GM12878 (cell line): ENCODE data around the gene TPM4. TPM values are rescaled to one million over a fixed set of nuclear protein-coding genes. Genes with fewer than 3 reads are reported as not detected.

Source experiments
- HCFC1 ChIP-seq: fragments of 150-350 bp; IDR thresholded peaks from 2 replicates; pipeline ENCODE4 v1.6.1; 2014; ENCODE audit warnings: low read length
- KLF5 ChIP-seq: fragments of 450-650 bp; IDR thresholded peaks from 2 replicates; pipeline ENCODE4 v1.6.1; 2014; ENCODE audit warnings: mild to moderate bottlenecking; ENCODE audit not compliant: partially characterized antibody
- MAX ChIP-seq: IDR thresholded peaks from 2 replicates; pipeline ENCODE4 v1.6.1; 2012; ENCODE audit warnings: low read depth, low read length, improper control_type of control experiment
- PAX8 ChIP-seq: fragments of 450-650 bp; IDR thresholded peaks from 2 replicates; pipeline ENCODE4 v1.6.1; 2017; ENCODE audit warnings: mild to moderate bottlenecking, moderate library complexity
- PBX3 ChIP-seq: IDR thresholded peaks from 2 replicates; pipeline ENCODE4 v1.6.1; 2011; ENCODE audit warnings: mild to moderate bottlenecking, low read depth, low read length, moderate library complexity; ENCODE audit not compliant: insufficient replicate concordance
- POLR2A ChIP-seq: IDR thresholded peaks from 2 replicates; pipeline ENCODE4 v1.6.1; 2011; ENCODE audit warnings: low read depth, mild to moderate bottlenecking, low read length
- POLR2AphosphoS5 ChIP-seq: IDR thresholded peaks from 2 replicates; pipeline ENCODE4 v1.6.1; 2011; ENCODE audit warnings: mild to moderate bottlenecking, low read length, inconsistent platforms
- RAD21 ChIP-seq: IDR thresholded peaks from 2 replicates; pipeline ENCODE4 v1.6.1; 2011; ENCODE audit warnings: mild to moderate bottlenecking, low read depth, low read length, moderate library complexity; ENCODE audit not compliant: insufficient read depth
- RB1 ChIP-seq: fragments of 450-650 bp; formaldehyde crosslinking; IDR thresholded peaks from 2 replicates; pipeline ENCODE4 v1.6.1; 2017; ENCODE audit warnings: mild to moderate bottlenecking, borderline replicate concordance
- STAT1 ChIP-seq: fragments of 450-650 bp; conservative IDR thresholded peaks from 2 replicates; pipeline ENCODE4 v1.6.1; 2014; ENCODE audit warnings: antibody characterized with exemption, mild to moderate bottlenecking
- SUZ12 ChIP-seq: fragments of 200-600 bp; sonication (generic); IDR thresholded peaks from one replicate; pipeline ENCODE4 v1.6.1; 2018; ENCODE audit warnings: antibody characterized with exemption, mild to moderate bottlenecking; ENCODE audit not compliant: unreplicated experiment
- TCF12 ChIP-seq: IDR thresholded peaks from 2 replicates; pipeline ENCODE4 v1.6.1; 2011; ENCODE audit warnings: low read depth, mild to moderate bottlenecking, low read length
- TCF7 ChIP-seq: IDR thresholded peaks from 2 replicates; pipeline ENCODE4 v1.6.1; 2014; ENCODE audit warnings: antibody characterized with exemption, borderline replicate concordance
- YBX1 ChIP-seq: fragments of 450-650 bp; IDR thresholded peaks from 2 replicates; pipeline ENCODE4 v1.6.1; 2016; ENCODE audit warnings: antibody characterized with exemption
- ZNF217 ChIP-seq: fragments of 450-650 bp; IDR thresholded peaks from 2 replicates; pipeline ENCODE4 v1.6.1; 2017; ENCODE audit warnings: antibody characterized with exemption, mild to moderate bottlenecking
- polyA plus RNA-seq, 11 experiments: library from polyadenylated mRNA; depleted of rRNA in 4 of 11; unstranded in 6 of 11; stranded (reverse) in 5 of 11; fragments of >200 nt; fragmentation: Nextera tagmentation in 4 of 11; fragmentation: Illumina TruSeq in 1 of 11; extraction: Ambion mirVana in 4 of 11; extraction: Trizol in 1 of 11; gene quantifications; 1 replicate in 1 of 11; 2 replicates in 10 of 11; pipeline versions ENCODE4 v1.2.1 to v1.2.3, GENCODE V29; 2011 to 2016; ENCODE audit warnings: inconsistent platforms in 2 of 11, missing spikeins in 2 of 11, low read depth in 1 of 11
- total RNA-seq, 4 experiments: library from RNA; depleted of rRNA in 3 of 4; stranded (reverse); fragments of >200 nt in 3 of 4; fragmentation: Illumina TruSeq in 1 of 4; extraction: Trizol in 1 of 4; gene quantifications; 2 replicates each; pipeline versions ENCODE4 v1.2.1 to v1.2.3, GENCODE V29; 2013 to 2021
- TF ChIP-seq, protein P1 (sequence below): fragments of 450-650 bp; formaldehyde crosslinking; IDR thresholded peaks from 2 replicates; pipeline ENCODE4 v1.4.0; 2020; ENCODE audit warnings: mild to moderate bottlenecking, moderate library complexity
- TF ChIP-seq, protein P2 (sequence below): fragments of 150-350 bp; IDR thresholded peaks from 2 replicates; pipeline ENCODE4 v1.6.1; 2014; ENCODE audit warnings: mild to moderate bottlenecking, low read depth, low read length
- TF ChIP-seq, protein P3 (sequence below): fragments of 450-650 bp; IDR thresholded peaks from 2 replicates; pipeline ENCODE4 v1.6.1; 2017; ENCODE audit warnings: low read depth, mild to moderate bottlenecking, moderate library complexity
- TF ChIP-seq, protein P4 (sequence below): fragments of 450-650 bp; conservative IDR thresholded peaks from 2 replicates; pipeline ENCODE4 v1.6.1; 2017; ENCODE audit warnings: mild to moderate bottlenecking, moderate library complexity

TPM4 gene
- total and polyA plus RNA-seq, 10 of the 15 experiments (the other 5 are each of a cell fraction or from before 2014, with no cell fraction given), result 183 to 620 (median 407) TPM

GRCh38 chr19:16078759-16079707 lies 2.7 kb downstream of the TPM4 start (continued):
- TF ChIP-seq, protein P1, sequence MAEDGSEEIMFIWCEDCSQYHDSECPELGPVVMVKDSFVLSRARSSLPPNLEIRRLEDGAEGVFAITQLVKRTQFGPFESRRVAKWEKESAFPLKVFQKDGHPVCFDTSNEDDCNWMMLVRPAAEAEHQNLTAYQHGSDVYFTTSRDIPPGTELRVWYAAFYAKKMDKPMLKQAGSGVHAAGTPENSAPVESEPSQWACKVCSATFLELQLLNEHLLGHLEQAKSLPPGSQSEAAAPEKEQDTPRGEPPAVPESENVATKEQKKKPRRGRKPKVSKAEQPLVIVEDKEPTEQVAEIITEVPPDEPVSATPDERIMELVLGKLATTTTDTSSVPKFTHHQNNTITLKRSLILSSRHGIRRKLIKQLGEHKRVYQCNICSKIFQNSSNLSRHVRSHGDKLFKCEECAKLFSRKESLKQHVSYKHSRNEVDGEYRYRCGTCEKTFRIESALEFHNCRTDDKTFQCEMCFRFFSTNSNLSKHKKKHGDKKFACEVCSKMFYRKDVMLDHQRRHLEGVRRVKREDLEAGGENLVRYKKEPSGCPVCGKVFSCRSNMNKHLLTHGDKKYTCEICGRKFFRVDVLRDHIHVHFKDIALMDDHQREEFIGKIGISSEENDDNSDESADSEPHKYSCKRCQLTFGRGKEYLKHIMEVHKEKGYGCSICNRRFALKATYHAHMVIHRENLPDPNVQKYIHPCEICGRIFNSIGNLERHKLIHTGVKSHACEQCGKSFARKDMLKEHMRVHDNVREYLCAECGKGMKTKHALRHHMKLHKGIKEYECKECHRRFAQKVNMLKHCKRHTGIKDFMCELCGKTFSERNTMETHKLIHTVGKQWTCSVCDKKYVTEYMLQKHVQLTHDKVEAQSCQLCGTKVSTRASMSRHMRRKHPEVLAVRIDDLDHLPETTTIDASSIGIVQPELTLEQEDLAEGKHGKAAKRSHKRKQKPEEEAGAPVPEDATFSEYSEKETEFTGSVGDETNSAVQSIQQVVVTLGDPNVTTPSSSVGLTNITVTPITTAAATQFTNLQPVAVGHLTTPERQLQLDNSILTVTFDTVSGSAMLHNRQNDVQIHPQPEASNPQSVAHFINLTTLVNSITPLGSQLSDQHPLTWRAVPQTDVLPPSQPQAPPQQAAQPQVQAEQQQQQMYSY, result no peak
- TF ChIP-seq PAX8 (0 out of 2 replicates have a peak, but pooled peaks have one; percentile 20), HCFC1 (no peak), TCF12 (peak; percentile 83), TCF7 (0 out of 2 replicates have a peak, but pooled peaks have one; percentile 22), RB1 (no peak; the same call in 1 of the 2 replicates), SUZ12 (no peak), MAX (peak; percentile 79; the same call in 1 of the 2 replicates), POLR2A (peak; percentile 42), YBX1 (no peak), RAD21 (no peak), ZNF217 (no peak), KLF5 (no peak), PBX3 (peak; percentile 83), POLR2AphosphoS5 (peak; percentile 95), STAT1 (no peak)
- TF ChIP-seq, protein P2, sequence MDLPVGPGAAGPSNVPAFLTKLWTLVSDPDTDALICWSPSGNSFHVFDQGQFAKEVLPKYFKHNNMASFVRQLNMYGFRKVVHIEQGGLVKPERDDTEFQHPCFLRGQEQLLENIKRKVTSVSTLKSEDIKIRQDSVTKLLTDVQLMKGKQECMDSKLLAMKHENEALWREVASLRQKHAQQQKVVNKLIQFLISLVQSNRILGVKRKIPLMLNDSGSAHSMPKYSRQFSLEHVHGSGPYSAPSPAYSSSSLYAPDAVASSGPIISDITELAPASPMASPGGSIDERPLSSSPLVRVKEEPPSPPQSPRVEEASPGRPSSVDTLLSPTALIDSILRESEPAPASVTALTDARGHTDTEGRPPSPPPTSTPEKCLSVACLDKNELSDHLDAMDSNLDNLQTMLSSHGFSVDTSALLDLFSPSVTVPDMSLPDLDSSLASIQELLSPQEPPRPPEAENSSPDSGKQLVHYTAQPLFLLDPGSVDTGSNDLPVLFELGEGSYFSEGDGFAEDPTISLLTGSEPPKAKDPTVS, result no peak
- TF ChIP-seq, protein P3, sequence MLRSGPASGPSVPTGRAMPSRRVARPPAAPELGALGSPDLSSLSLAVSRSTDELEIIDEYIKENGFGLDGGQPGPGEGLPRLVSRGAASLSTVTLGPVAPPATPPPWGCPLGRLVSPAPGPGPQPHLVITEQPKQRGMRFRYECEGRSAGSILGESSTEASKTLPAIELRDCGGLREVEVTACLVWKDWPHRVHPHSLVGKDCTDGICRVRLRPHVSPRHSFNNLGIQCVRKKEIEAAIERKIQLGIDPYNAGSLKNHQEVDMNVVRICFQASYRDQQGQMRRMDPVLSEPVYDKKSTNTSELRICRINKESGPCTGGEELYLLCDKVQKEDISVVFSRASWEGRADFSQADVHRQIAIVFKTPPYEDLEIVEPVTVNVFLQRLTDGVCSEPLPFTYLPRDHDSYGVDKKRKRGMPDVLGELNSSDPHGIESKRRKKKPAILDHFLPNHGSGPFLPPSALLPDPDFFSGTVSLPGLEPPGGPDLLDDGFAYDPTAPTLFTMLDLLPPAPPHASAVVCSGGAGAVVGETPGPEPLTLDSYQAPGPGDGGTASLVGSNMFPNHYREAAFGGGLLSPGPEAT, result no peak; the same call in 1 of the 2 replicates
- TF ChIP-seq, protein P4, sequence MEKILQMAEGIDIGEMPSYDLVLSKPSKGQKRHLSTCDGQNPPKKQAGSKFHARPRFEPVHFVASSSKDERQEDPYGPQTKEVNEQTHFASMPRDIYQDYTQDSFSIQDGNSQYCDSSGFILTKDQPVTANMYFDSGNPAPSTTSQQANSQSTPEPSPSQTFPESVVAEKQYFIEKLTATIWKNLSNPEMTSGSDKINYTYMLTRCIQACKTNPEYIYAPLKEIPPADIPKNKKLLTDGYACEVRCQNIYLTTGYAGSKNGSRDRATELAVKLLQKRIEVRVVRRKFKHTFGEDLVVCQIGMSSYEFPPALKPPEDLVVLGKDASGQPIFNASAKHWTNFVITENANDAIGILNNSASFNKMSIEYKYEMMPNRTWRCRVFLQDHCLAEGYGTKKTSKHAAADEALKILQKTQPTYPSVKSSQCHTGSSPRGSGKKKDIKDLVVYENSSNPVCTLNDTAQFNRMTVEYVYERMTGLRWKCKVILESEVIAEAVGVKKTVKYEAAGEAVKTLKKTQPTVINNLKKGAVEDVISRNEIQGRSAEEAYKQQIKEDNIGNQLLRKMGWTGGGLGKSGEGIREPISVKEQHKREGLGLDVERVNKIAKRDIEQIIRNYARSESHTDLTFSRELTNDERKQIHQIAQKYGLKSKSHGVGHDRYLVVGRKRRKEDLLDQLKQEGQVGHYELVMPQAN, result peak; percentile 61
